ENCODE measurements around the gene NMB.

Gene NMB

DNA sequence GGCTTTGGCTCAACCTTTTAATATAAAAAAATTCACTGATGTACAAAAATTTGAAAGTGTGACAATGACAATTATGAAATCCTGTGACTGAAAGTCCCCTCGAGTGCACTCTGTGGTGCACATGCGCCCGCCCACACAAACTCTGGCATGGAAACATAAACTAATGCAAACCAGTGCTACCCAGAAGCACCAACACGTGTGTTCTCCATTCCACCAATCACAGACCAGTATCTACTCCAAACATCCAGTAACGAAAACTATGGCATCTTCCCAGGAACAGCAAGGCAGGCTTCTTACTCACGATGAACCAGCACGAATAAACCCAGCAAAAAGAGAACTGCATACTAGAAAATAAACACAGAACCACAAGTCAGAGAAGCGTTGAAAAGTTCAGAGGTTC is 11.7 kb upstream of the NMB start:
- DNase-seq (ENCODE audit: low read depth, low spot score) = no peak
- TF ChIP-seq, protein P1, sequence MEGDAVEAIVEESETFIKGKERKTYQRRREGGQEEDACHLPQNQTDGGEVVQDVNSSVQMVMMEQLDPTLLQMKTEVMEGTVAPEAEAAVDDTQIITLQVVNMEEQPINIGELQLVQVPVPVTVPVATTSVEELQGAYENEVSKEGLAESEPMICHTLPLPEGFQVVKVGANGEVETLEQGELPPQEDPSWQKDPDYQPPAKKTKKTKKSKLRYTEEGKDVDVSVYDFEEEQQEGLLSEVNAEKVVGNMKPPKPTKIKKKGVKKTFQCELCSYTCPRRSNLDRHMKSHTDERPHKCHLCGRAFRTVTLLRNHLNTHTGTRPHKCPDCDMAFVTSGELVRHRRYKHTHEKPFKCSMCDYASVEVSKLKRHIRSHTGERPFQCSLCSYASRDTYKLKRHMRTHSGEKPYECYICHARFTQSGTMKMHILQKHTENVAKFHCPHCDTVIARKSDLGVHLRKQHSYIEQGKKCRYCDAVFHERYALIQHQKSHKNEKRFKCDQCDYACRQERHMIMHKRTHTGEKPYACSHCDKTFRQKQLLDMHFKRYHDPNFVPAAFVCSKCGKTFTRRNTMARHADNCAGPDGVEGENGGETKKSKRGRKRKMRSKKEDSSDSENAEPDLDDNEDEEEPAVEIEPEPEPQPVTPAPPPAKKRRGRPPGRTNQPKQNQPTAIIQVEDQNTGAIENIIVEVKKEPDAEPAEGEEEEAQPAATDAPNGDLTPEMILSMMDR (IDR thresholded peaks at IDR 0.05; ENCODE audit: low read depth, low read length) = no peak
- no peak overlapping the region for H3K4me3 ChIP-seq (ENCODE audit: low read depth, low read length)
- in situ Hi-C loops (cut with HindIII; ENCODE audit: low sequenced_read_pairs) = no loop called here

DNA sequence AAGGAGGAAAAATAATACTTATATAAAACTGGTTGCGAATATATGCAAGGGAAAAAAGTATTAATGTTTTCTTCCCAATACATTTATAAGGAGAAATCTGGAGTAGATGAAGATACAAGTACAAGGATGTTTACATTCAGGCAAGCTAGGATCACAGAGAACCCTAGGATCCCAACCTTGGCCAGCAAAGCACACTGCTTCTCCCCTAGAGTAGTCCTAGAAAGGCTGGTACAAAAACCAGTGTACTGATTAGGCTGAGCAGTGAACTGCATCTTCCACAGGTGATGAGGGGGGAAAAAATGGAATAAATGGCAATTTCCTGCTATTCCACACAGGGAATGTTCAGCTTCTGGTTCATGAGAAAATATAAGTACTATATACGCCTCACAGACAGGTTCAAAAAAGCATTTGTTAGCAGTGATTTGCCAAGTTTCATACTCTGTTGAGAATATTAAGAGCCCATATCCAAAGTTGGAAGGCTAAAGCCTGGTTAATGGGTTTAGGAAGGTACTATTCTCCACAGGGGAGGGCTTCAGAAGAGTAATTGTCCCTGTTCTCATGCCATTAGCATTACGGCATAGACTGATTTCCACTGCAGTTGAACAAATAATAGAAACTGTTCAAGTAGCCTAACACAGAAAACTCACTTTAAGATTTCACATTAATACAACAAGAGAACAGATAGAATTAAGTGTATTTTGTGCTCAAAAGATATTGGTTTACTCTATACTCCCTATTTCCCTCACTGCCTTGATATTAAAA is 10.4 kb upstream of the NMB start:
- in situ Hi-C loops (cut with HindIII; ENCODE audit: low sequenced_read_pairs) = no loop called here
- TF ChIP-seq, protein P1 (IDR thresholded peaks at IDR 0.05; ENCODE audit: low read depth, low read length) = no peak
- DNase-seq (ENCODE audit: low read depth, low spot score) = no peak
- no peak overlapping the region for H3K4me3 ChIP-seq (ENCODE audit: low read depth, low read length)

DNA sequence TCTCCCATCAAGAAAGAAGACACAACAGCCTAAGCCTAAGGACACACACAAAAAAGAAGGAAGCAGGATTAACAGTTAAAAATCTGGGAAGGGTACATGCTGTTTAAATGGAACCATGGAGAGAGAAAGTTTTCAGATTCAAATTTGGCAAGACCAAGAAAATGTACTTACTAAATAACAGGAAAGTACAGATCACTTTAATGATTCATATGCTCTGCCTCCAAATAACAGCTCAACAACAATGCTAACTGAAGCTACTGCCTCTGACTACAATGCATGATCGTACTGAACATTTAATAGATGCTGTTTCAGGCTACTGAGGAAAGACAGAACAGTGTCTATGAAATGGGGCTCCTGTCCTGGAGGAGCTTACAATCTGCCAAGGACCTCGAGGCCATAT is 8.4 kb upstream of the NMB start:
- in situ Hi-C loops (cut with HindIII; ENCODE audit: low sequenced_read_pairs) = no loop called here
- H3K4me3 ChIP-seq (ENCODE audit: low read depth, low read length) = no peak overlapping the region
- TF ChIP-seq, protein P1 (IDR thresholded peaks at IDR 0.05; ENCODE audit: low read depth, low read length) = no peak
- no peak for DNase-seq (ENCODE audit: low read depth, low spot score)

- in situ Hi-C loops (cut with HindIII; ENCODE audit: low sequenced_read_pairs) = no loop called here
- H3K4me3 ChIP-seq (ENCODE audit: low read depth, low read length) = no peak overlapping the region
- no peak for DNase-seq (ENCODE audit: low read depth, low spot score)
- TF ChIP-seq, protein P1 (IDR thresholded peaks at IDR 0.05; ENCODE audit: low read depth, low read length) = no peak
These were observed 3.0 kb upstream of the NMB start for GRCh38 chr15:84661001-84661400.

DNA sequence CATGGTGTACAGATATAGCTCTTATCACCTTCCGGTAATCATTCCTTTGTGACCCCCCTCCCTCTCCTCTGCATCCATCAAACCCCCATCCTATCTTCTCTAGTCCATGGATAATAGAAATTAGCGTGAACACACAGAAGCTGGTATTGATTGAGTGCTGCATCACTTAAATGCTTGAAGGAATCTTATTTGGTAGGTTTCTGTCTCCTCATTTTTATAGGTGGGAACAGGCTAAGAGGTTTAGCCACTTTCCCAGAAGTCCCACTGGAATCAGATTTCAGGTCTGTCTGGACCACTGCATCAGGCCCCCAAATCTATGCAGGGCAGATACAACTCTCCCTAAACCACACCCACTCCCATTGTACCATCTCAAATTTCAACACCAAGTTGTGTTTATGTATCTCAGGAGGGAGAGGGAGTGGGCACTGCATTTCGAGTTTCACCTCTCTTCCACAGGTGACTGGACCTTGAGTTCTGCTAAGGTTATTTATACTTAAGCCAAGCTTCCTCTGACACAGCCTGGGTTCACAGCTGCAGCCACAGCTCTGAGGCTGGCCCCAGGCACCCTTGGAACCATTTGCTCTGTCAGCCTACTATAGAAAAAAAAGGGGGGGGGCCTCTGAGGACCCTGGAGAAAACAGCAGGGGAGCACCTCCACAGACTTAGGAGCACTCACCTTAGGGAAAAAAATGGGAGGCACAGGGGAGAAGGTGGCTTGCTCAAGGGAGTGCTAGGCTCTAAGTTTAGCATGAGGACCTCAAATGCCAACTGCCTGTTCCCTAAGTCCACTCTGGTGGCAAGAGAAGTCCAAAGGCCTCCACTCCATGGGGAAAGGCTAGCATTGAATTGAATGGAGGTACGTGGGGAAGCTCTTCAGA is 2.1 kb upstream of the NMB start:
- DNase-seq (ENCODE audit: low read depth, low spot score) = no peak
- TF ChIP-seq, protein P1 (IDR thresholded peaks at IDR 0.05; ENCODE audit: low read depth, low read length) = no peak
- in situ Hi-C loops (cut with HindIII; ENCODE audit: low sequenced_read_pairs) = no loop called here
- H3K4me3 ChIP-seq (ENCODE audit: low read depth, low read length) = no peak overlapping the region

DNA sequence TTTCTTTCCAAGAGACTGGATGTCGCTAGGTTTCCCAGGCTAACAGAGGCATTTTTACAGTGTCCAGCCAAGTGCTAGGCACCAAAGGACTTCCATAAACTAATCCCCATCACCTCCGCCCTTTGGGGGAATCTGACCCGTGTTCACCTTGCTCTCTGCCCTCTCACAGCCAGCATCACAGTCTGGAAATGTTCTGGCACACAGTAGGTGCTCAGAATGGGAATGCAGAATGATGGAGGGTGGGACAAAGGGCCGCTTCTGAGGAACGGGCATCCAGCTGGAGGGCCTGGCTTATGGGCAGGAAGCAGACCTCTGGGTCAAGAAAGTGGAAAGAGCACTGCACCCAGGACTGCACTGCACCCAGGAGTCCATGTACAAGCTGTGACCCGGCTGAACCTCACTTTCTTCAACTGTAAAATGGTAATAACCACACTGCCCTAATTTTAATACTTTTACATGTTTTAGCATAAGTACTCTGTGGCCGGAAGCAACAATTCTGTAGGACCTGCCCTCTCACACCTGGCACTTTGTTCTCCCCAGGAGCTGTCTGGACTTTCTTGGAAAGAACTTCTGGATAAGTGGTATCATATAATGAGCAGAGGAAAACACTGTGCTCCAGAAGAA is 901 bp upstream of the NMB start:
- no peak for DNase-seq (ENCODE audit: low read depth, low spot score)
- TF ChIP-seq, protein P1 (IDR thresholded peaks at IDR 0.05; ENCODE audit: low read depth, low read length) = no peak
- in situ Hi-C loops (cut with HindIII; ENCODE audit: low sequenced_read_pairs) = no loop called here
- H3K4me3 ChIP-seq (ENCODE audit: low read depth, low read length) = no peak overlapping the region
